ENCODE data around the gene HHATL. TPM values are rescaled to one million over a fixed set of nuclear protein-coding genes. Genes with fewer than 3 reads are reported as not detected.

HHATL gene
- total and polyA plus RNA-seq, 4 donors, result 0.17 TPM; not detected in 3

DNA sequence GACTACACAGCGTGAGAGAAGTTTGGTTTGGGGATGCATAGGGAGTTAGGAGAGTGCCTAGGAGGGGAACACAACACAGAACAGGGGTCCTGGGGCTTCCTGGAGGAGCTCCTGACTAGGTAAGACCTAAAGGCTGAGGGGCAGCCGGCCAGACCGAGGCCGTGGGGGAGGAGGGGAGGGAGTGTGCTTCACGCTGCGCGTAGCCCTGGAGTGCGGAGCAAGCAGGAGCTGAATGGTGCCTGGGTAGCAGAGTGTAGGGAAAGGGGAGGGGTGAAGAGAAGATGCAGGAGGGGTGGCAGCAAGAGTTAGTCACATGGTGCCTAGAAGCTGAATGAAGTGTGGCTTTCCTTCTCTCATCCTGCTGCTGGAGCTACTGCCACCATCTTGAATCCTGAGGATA is 32.4 kb upstream of the HHATL start:
- Histone ChIP-seq H3K36me3 (ENCODE audit: control insufficient read depth in 4 of 4, insufficient read depth in 3 of 4, low read depth in 1 of 4, low read length in 3 of 4) (no peaks in the 10 kb centered on the region), H3K27ac (ENCODE audit: low read depth in 1 of 2, low read length in 2 of 2) (no peak overlapping the region), H3K27me3 (ENCODE audit: control insufficient read depth in 4 of 4, insufficient read depth in 4 of 4, low read length in 3 of 4) (no peaks in the 10 kb centered on the region), H3K4me3 (ENCODE audit: low read depth in 1 of 3, low read length in 3 of 3) (no peak overlapping the region), H3K9ac (ENCODE audit: low read depth in 1 of 2, low read length in 2 of 2) (no peak overlapping the region), H3K9me3 (ENCODE audit: control insufficient read depth in 4 of 4, low read length in 3 of 4) (no peaks in the 10 kb centered on the region), H3K4me1 (ENCODE audit: control insufficient read depth in 4 of 4, insufficient read depth in 4 of 4, low read length in 3 of 4) (no peaks in the 10 kb centered on the region)
- WGBS, result 80% methylated on average over 8 of the region's 8 CpGs
- peak; percentile 14 for DNase-seq (ENCODE audit: low spot score)
- TF ChIP-seq TAF1 (conservative IDR thresholded peaks at IDR 0.05) (no peak), FOXA2 (IDR thresholded peaks at IDR 0.05) (no peak), HNF4G (IDR thresholded peaks at IDR 0.05) (no peak), YY1 (IDR thresholded peaks at IDR 0.05) (no peak), JUND (IDR thresholded peaks at IDR 0.05) (no peak), NR2F2 (IDR thresholded peaks at IDR 0.05) (no peak), GABPA (IDR thresholded peaks at IDR 0.05 in 1 of 2, conservative IDR thresholded peaks at IDR 0.05 in 1 of 2) (no peak), RAD21 (IDR thresholded peaks at IDR 0.05) (no peak), RXRA (IDR thresholded peaks at IDR 0.05) (no peak), HNF4A (conservative IDR thresholded peaks at IDR 0.05) (no peak), MAX (IDR thresholded peaks at IDR 0.05) (no peak)

DNA sequence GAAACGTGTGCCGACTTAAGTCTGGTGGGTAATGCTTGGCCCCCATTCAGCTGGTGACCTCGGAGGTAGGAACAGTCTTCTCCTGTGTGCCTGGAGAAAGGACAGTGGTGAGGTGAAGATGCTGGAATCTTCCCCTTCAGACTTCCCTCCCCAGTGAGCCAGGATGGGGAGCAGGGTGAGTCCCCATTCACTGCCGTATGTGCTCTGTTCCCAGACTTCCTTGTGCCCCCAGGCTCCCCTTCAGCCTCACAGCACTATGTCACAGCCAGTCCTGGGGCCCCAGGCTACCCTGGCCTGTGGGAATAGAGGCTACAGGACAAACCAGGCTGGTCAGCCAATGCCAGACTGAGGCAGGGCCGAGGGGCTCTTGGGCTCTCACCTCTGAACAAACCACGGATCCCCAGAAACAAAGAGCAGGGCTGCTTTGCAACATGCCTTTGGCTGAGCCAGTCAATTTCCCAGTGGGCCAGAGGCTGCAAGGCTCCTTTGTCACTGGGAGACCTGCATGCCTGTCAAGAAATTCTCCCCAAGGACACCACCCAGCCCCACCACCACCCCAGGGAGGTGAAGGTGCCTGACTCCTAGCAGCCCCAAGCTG is 31.8 kb upstream of the HHATL start:
- TF ChIP-seq, protein P1, sequence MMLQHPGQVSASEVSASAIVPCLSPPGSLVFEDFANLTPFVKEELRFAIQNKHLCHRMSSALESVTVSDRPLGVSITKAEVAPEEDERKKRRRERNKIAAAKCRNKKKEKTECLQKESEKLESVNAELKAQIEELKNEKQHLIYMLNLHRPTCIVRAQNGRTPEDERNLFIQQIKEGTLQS (IDR thresholded peaks at IDR 0.05), result no peak
- no peak for TF ChIP-seq FOXA2 (IDR thresholded peaks at IDR 0.05)
- no peak for TF ChIP-seq TAF1 (conservative IDR thresholded peaks at IDR 0.05)
- TF ChIP-seq RXRA (IDR thresholded peaks at IDR 0.05), result no peak
- TF ChIP-seq SP1 (IDR thresholded peaks at IDR 0.05), result no peak
- no peak for TF ChIP-seq CTCF (IDR thresholded peaks at IDR 0.05; ENCODE audit: low read depth, low read length, missing input control)
- no peaks in the 10 kb centered on the region for H3K27me3 ChIP-seq (ENCODE audit: control insufficient read depth in 4 of 4, insufficient read depth in 4 of 4, low read length in 3 of 4)
- no peaks in the 10 kb centered on the region for H3K4me1 ChIP-seq (ENCODE audit: control insufficient read depth in 4 of 4, insufficient read depth in 4 of 4, low read length in 3 of 4)
- H3K4me3 ChIP-seq (ENCODE audit: low read depth in 1 of 3, low read length in 3 of 3), result no peak overlapping the region
- no peaks in the 10 kb centered on the region for H3K36me3 ChIP-seq (ENCODE audit: control insufficient read depth in 4 of 4, insufficient read depth in 3 of 4, low read depth in 1 of 4, low read length in 3 of 4)
- peak; percentile 10 for DNase-seq (ENCODE audit: low spot score)
- H3K9ac ChIP-seq (ENCODE audit: low read depth in 1 of 2, low read length in 2 of 2), result no peak overlapping the region
- no peaks in the 10 kb centered on the region for H3K9me3 ChIP-seq (ENCODE audit: control insufficient read depth in 4 of 4, low read length in 3 of 4)
- WGBS, result 91% methylated on average over 6 of the region's 6 CpGs
- H3K27ac ChIP-seq (ENCODE audit: low read depth in 1 of 2, low read length in 2 of 2), result no peak overlapping the region

GRCh38 chr3:42733501-42734262 is 31.1 kb upstream of the HHATL start:
- H3K9me3 ChIP-seq (ENCODE audit: control insufficient read depth in 4 of 4, low read length in 3 of 4), result no peaks in the 10 kb centered on the region
- WGBS, result 88% methylated on average over 13 of the region's 13 CpGs
- DNase-seq (ENCODE audit: low spot score), result peak; percentile 32
- no peak overlapping the region for H3K4me3 ChIP-seq (ENCODE audit: low read depth in 1 of 3, low read length in 3 of 3)
- no peak overlapping the region for H3K27ac ChIP-seq (ENCODE audit: low read depth in 1 of 2, low read length in 2 of 2)
- no peak overlapping the region for H3K9ac ChIP-seq (ENCODE audit: low read depth in 1 of 2, low read length in 2 of 2)
- H3K27me3 ChIP-seq (ENCODE audit: control insufficient read depth in 4 of 4, insufficient read depth in 4 of 4, low read length in 3 of 4), result no peaks in the 10 kb centered on the region
- H3K36me3 ChIP-seq (ENCODE audit: control insufficient read depth in 4 of 4, insufficient read depth in 3 of 4, low read depth in 1 of 4, low read length in 3 of 4), result no peaks in the 10 kb centered on the region
- no peaks in the 10 kb centered on the region for H3K4me1 ChIP-seq (ENCODE audit: control insufficient read depth in 4 of 4, insufficient read depth in 4 of 4, low read length in 3 of 4)
- TF ChIP-seq, protein P2, sequence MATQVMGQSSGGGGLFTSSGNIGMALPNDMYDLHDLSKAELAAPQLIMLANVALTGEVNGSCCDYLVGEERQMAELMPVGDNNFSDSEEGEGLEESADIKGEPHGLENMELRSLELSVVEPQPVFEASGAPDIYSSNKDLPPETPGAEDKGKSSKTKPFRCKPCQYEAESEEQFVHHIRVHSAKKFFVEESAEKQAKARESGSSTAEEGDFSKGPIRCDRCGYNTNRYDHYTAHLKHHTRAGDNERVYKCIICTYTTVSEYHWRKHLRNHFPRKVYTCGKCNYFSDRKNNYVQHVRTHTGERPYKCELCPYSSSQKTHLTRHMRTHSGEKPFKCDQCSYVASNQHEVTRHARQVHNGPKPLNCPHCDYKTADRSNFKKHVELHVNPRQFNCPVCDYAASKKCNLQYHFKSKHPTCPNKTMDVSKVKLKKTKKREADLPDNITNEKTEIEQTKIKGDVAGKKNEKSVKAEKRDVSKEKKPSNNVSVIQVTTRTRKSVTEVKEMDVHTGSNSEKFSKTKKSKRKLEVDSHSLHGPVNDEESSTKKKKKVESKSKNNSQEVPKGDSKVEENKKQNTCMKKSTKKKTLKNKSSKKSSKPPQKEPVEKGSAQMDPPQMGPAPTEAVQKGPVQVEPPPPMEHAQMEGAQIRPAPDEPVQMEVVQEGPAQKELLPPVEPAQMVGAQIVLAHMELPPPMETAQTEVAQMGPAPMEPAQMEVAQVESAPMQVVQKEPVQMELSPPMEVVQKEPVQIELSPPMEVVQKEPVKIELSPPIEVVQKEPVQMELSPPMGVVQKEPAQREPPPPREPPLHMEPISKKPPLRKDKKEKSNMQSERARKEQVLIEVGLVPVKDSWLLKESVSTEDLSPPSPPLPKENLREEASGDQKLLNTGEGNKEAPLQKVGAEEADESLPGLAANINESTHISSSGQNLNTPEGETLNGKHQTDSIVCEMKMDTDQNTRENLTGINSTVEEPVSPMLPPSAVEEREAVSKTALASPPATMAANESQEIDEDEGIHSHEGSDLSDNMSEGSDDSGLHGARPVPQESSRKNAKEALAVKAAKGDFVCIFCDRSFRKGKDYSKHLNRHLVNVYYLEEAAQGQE (IDR thresholded peaks at IDR 0.05), result no peak
- no peak for TF ChIP-seq FOXA2 (IDR thresholded peaks at IDR 0.05)
- no peak for TF ChIP-seq ZBTB33 (IDR thresholded peaks at IDR 0.05)
- no peak for TF ChIP-seq RAD21 (IDR thresholded peaks at IDR 0.05)
- TF ChIP-seq NR2F2 (IDR thresholded peaks at IDR 0.05), result no peak
- no peak for TF ChIP-seq MAX (IDR thresholded peaks at IDR 0.05)

Data from liver (tissue), 9 donors.